HG02588 (cell line): Measurements from ENCODE around the gene MSH3.
"Not testable (repeated sequence)": the region's sequence is repeated elsewhere in the genome, so short reads cannot be mapped to it uniquely, and the experiment has no call there.

Experiments
- ATAC-seq: cut with Tn5 transposase; IDR thresholded peaks from one replicate; pipeline ENCODE4 v1.9.1; 2021; ENCODE audit warnings: mild to moderate bottlenecking, moderate library complexity; ENCODE audit not compliant: unreplicated experiment

Gene MSH3

DNA sequence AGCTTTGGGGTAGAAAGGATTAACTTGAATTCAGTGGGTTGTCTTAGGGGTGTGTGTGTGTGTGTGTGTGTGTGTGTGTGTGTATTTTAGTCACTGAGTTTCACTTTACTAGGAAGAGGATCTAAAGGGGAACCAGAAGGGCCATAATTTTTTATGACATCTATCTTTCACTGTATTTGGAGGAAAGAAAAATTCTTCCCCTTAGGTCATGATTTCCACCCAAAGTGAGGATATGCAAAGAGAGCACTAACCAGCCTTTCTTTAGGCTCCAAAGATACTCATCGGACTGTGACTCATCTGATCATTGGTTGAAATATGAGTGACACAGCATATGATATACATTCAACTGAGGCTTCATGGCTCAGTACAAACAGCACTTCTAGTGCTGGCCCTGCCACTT lies 230.5 kb downstream of the MSH3 start:
- no peak for ATAC-seq

DNA sequence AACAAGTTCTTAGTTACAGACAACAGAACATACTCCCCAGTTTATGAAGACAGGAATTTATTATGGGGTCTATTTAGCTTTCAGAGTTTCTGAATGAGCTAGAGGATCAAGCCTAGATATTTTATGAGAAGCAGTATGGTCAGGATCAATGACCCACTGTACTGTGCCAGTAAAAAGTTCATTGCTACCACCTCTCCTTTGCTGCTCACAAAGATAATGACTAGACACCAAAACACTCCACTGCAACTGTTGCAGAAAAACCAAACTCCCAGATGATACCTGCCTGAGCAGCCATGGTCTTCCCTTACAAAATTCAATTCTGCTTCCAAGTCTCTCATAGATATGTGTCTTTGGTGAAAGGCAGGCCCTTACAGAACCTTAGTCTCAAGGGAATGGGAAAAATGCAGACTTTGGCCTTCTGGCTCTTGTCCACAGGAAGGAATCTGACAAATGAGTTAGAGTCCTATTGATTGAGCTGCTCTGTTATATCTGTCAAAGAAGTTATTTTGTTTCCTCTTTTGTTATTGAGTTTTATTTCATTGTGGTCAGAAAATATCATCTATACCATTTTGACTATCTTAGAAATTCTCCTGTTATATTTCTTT lies 231.0 kb downstream of the MSH3 start:
- no peak for ATAC-seq

DNA sequence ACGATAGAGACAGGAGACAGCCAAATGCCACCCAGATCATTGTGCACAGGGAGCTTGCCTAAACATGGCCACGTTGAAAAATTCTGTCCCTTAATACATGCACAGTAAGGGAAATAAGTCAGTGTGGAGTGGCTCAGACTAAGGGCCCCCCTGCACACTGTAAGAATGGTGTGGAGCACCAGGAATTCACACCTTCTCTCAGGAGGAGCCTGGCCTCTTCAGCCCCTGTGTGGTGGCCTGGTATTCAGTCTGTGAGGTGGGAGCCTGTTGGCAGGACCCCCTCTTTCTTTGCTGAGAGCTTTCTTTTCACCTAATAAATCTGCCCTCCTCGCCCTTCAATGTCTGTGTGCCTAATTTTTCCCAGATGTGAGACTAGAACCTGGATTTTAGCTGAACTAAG lies 239.6 kb downstream of the MSH3 start:
- no peak for ATAC-seq

DNA sequence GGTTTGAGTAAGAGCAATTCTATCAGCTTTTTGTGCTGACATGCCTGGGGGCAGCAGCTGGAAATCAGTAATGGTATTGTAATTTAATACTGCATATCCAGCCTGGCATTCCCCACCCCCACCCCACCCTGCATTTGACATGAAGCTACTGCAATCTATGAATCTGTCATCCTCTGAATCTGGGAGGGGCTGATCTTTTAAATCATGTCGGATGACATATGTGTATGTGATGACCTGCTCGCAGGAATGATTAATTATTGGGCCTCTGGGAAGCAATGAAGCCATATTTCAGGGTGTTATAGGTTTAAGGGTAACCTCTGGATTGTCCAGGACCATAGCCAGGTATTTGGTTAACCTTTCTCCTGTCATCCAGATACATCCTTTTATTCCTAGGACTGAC lies 241.1 kb downstream of the MSH3 start:
- no peak for ATAC-seq

DNA sequence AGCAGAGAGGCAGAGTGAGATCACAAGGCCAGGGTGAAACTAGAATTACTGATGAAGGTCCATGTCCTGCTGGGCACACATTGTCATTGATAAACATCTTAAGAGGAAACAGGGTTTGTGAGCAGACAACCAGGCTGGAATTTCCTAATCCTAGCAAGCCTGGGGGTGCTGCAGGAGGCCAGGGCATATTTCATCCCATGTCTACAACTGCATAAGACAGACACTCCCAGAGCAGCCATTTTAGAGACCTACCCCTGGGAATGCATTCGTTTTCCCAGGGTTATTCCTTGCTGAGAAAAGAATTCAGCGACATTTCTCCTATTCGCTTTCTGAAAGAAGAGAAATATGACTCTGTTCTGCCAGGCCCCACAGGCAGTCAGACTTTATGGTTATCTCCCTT lies 248.2 kb downstream of the MSH3 start:
- not testable (repeated sequence) for ATAC-seq

DNA sequence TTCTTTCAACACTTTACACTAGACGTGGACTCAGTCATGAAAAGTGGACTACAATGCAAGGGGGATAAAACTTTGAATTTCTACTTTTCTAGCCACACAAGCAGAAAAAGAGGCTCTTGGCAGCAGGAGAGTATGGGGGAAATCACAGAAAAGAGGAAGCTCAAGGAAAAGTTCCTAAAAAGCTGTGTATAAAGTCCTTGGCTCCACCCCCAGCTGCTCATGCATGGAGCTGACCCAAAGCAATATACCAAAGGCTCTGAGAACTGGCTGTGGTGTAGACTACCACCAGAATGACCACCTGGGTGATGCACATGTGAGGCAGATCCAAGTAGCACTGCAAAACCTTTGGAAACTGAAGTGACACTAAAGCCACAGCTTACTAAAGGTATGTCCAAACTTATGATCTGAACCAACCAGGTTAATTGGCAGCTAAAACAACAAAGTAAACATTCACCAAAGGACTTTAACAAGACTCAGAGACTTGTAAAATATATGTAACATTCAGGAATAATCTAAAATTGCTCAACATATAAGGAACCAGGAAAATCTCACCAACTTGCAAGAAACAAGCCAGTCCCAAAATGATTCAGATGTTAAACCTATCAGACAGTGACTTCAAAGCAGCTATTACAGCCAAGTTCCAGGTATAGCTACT lies 250.2 kb downstream of the MSH3 start:
- ATAC-seq = no peak

DNA sequence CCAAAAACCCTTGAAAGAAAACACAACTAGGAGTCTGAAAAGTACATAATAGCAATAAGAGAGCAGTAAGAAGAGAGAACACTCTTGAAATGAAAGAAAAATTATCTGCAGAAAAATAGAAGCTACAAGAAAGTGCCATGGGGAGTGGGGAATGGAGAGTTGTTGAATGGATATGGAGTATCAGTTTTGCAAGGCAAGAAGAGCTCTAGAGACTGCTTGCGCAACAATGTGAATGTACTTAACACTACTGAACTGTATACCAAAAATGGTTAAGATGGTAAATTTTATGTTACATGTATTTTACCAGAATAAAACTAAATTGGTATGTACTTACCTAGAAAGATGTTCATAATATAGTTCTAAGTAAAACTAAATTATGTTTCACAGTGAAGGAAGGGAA lies 251.0 kb downstream of the MSH3 start:
- ATAC-seq = no peak

DNA sequence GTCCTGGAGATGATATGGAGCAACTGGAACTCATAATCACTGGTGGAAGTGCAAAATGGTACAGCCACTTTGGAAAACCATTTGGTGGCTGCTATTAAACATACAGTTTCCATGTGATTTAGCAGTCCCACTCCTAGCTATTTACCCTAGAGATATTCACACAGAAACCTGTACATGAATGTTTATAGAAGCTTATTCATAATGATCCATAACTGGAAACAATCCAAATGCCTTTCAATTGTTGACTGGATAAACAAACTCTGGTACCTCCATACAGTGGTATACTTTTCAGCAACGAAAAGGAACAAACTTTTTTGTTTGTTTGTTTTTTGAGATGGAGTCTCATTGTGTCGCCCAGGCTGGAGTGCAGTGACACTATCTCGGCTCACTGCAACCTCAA lies 258.0 kb downstream of the MSH3 start:
- ATAC-seq = no peak

DNA sequence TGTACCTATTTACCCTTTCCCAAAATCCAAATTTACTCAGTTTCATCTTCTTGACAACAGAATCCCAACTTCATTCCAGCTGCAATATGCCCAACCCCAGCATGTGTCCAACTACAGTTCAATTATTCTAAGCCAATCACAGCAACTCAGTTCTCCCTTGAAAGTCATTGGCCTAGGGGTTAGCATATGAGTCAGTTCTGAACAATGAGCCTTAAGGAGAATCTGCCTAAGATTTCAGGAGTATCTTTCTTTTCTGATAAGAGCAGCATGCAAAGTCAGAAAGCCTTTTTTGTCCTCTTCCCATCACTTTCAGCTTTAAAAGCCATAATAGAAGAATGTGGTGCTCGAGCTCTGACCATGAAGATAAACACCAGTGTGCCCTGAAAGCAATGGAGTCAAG lies 261.3 kb downstream of the MSH3 start:
- no peak for ATAC-seq

DNA sequence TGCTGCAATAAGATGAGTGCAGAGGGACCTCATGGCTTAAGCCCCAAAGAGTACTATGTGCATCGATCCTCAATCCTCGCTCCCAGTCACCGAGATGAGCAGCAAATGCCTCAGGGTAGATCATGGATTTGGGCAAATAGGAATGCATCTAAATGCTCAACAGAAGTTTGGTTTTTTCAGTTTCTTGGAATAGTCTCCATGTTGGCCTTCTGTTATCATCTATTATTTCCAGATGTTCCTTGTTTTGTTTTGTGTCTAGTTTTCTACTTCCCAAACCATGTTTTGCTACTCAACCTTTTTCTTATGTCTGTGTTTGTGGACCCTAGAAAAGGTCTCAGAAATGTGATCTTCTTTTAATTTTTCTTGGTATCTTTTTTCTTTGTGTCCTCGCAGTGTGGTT lies 262.2 kb downstream of the MSH3 start:
- ATAC-seq = no peak

DNA sequence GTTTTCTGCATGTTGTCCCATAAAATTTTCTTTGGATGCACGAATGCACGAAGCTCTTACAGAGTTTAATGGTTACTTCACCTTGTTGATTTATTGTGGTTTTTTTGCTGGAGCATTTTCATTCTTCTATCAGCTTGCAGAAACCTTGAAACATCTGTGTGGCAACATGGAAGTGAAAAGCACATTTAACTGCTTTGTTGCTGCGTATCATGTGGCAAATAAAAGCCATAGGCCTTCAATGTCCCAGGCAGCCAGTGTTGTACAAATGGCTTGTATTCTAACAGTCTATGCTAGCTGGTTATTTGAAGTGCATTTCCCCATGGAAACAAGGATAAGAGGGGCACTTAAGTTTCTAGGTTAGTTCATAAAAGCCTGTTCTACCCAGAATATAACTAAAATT lies 263.2 kb downstream of the MSH3 start:
- ATAC-seq = no peak

DNA sequence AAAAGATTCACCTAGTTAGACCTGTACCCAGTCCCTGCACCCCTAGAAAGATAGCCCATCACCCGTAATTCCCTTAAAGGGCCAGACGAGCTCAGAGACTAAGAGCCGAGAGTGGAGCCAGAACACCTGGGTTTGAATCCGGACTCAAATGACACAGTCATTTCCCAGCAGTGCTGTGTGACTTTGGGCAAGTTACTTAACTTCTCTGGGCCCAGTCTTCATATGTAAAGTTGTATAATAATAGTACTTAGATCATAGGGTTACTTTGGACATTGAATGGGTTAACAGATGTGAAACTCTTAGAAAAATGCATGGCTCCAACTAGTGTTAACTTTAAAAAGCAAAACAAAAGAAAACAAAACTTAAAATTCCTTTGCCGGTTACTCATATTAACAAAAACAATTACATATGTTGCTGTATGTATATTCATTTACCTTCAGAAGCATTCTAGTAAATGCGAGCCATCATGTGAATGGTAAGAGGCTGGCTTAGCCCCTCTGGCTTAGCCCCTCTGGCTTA lies 265.3 kb downstream of the MSH3 start:
- no peak for ATAC-seq

DNA sequence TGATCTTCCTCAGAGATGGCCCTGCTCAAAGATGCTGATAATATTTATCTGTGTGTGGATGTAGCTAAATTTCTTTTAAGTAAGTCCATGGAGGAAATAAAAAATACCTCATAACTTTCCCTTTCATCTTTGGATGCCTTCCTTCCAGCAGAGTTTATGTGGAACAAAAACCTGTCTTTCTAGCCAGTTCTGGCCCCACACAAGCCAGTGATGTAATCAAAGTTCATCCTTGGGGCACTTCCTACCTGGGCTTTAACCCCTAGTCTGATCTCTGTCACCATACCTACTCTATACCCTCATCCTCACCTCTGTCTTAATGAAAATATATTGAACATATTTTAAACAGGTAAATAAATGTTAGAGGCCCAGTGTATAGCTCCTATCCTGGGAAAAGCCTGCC lies 265.9 kb downstream of the MSH3 start:
- no peak for ATAC-seq

DNA sequence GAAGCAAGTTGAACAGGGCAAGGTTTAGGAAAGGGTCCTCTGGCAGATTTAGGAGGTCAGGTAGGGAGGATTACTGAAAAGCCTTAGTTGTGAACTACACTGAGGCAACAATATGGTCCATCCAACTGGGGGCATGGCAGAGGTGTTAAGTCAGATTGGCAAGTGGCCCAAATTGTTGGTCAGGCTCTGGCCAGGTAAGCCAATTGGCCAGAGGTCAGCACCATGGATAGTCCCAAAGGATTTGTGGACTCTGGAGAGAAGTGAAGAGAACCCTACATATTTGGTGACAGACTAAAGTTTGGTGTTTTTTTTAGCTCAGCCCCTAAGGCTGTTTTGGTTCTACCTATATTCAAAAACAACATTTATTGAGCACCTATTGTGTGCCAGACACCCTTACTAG lies 266.6 kb downstream of the MSH3 start:
- ATAC-seq = no peak

DNA sequence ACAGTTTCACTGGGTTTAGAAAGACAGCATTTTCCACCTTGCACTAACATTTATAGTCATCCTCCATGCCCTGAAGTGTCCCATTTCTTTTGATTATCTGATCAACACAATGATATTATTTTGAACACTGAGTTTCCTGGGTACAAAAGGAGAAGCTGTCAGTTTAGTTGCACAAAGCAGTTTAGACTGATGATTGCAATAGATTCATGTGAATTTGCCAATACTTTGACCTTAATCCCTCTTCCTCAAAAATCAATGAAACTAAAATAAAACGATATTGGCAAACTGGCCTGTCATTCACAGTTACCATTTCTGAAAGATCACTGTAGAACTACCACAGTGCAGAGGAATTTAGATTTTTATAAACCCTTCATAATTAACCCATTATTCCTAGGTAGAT lies 271.5 kb downstream of the MSH3 start:
- no peak for ATAC-seq
